OCI-LY7 (cell line): ENCODE results near the gene PLCB1.

ENCODE experiments used
- CTCF ChIP-seq: fragments of 200-600 bp; sonication (generic); conservative IDR thresholded peaks from 2 replicates; pipeline ENCODE4 v1.5.1; 2014; ENCODE audit warnings: mild to moderate bottlenecking, antibody characterized with exemption, low read length, moderate library complexity, mixed read lengths
- EZH2phosphoT487 ChIP-seq: fragments of 200-600 bp; sonication (generic); IDR thresholded peaks from 2 replicates; pipeline ENCODE4 v1.6.1; 2018; ENCODE audit warnings: low read depth, borderline replicate concordance, mild to moderate bottlenecking, mixed run types, antibody characterized with exemption, low read length, moderate library complexity, mixed read lengths

DNA sequence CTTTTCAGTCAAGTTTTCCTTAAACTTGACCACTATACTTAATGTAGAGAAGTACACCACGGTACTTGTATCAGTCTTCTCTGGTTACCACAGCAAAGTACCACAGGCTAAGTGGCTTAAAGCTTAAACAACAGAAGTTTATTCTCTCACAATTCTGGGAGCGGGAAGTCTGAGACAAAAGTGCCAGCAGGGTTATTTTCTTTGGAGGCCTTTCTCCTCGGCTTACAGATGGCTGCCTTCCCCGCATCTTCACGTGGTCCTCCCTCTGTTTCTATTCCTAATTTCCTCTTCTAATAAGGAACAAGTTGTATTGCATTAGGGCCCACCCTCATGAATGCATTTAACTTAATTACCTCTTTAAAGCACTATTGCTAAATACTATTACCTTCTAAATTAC, 258.0 kb downstream of the PLCB1 start:
- TF ChIP-seq EZH2phosphoT487 (no peak), CTCF (no peak)
